ENCODE measurements around the gene SPR. TPM values are rescaled to one million over a fixed set of nuclear protein-coding genes. Genes with fewer than 3 reads are reported as not detected.

The SPR gene
- total and polyA plus RNA-seq, 2 donors (not counting 1 experiment from before 2014, with no cell fraction given): not detected

GRCh38 chr2:72915320-72915906 lies 28.2 kb downstream of the SPR start:
- H3K9ac ChIP-seq (ENCODE audit: low read length): peak overlapping the region; percentile 67
- CTCF ChIA-PET: interaction anchor here (1.0 kb wide), 1 partner anchor 262 kb away, joined by 4 read pairs; no protein-coding TSS in a partner anchor
- WGBS (ENCODE audit: insufficient coverage): 10% methylated on average over 17 of the region's 26 CpGs

More at GRCh38 chr2:72915320-72915906, 28.2 kb downstream of the SPR start:
- Mint-ChIP-seq H3K9me3 (ENCODE audit: insufficient read depth) (no peaks in the 10 kb centered on the region), H3K4me1 (peaks cover 39% of the 10 kb centered on the region), H3K27me3 (peaks cover 61% of the 10 kb centered on the region), H3K27ac (no peak overlapping the region), H3K4me3 (peak overlapping the region; percentile 81)
- Histone ChIP-seq H3K4me1 (ENCODE audit: control insufficient read depth in 2 of 2, insufficient read depth in 2 of 2, low read length in 2 of 2) (peaks cover 45 to 62% of the 10 kb centered on the region in 2 donors), H3K79me2 (ENCODE audit: control insufficient read depth, insufficient read depth, low read length) (no peaks in the 10 kb centered on the region), H3K27me3 (replicated peaks in 1 of 4; ENCODE audit: control extremely low read depth in 1 of 4, control insufficient read depth in 3 of 4, insufficient read depth in 4 of 4, low read length in 3 of 4) (peaks cover 0 to 76% (median 66%) of the 10 kb centered on the region in 4 experiments), H3K4me3 (ENCODE audit: control extremely low read depth in 1 of 5, extremely low read depth in 1 of 5, insufficient read depth in 1 of 5, low read depth in 2 of 5, low read length in 4 of 5) (peak overlapping the region in 3 of 5 experiments; percentile 37 to 53 (median 50)), H3K36me3 (replicated peaks in 1 of 2; ENCODE audit: control extremely low read depth in 1 of 2, control insufficient read depth in 1 of 2, extremely low read depth in 1 of 2, insufficient read depth in 2 of 2, low read length in 1 of 2) (no peaks in the 10 kb centered on the region), H3K4me2 (replicated peaks; ENCODE audit: low read depth, low read length, poor library complexity, severe bottlenecking) (peak overlapping the region; percentile 96), H4K20me1 (ENCODE audit: control insufficient read depth, insufficient read depth, low read length, poor library complexity, severe bottlenecking) (no peaks in the 10 kb centered on the region), H2AFZ (ENCODE audit: insufficient read depth, low read depth, low read length, poor library complexity, severe bottlenecking) (peak overlapping the region; percentile 40), H3K9me3 (ENCODE audit: control extremely low read depth in 1 of 3, control insufficient read depth in 2 of 3, insufficient read depth in 1 of 3, low read length in 2 of 3) (peaks cover 0 to 42% (median 0%) of the 10 kb centered on the region in 3 donors), H3K27ac (ENCODE audit: low read length in 2 of 2) (no peak overlapping the region)
- ATAC-seq (ENCODE audit: low read depth) (no peak), DNase-seq (peak; percentile 39)
- TF ChIP-seq EZH2 (IDR thresholded peaks at IDR 0.05; ENCODE audit: borderline replicate concordance, insufficient read depth, low read depth, low read length, poor library complexity, severe bottlenecking): no peak
- TF ChIP-seq CTCF (IDR thresholded peaks at IDR 0.05): no peak
- intact Hi-C loops (cut with micrococcal nuclease): loop anchor here (5.0 kb wide), 2 partner anchors 197 to 768 kb away; partner anchors contain the start of genes CYP26B1 and RAB11FIP5
- POLR2A ChIA-PET: no interaction called here

Data from B cell (primary cell).